MCF 10A (cell line): ENCODE measurements around the gene PAFAH1B2. TPM values are rescaled to one million over a fixed set of nuclear protein-coding genes. Genes with fewer than 3 reads are reported as not detected.

Experiments
- BruUV-seq: library from RNA; stranded (reverse); fragments of 400-500 nt; replicated peaks from 2 replicates; lab custom pipeline; 2021; lab: Mats Ljungman, UMichigan
- CTCF ChIA-PET: fragments of 300-600 bp; sonication (Branson Sonifier 250); formaldehyde crosslinking; extraction: SDS; loops from one replicate; lab custom pipeline; 2021; ENCODE audit warnings: antibody characterized with exemption, inconsistent platforms; lab: Yijun Ruan, JAX
- POLR2A ChIA-PET: fragments of 300-600, 350-650 bp; sonication (Branson Sonifier 250); formaldehyde crosslinking; extraction: SDS; loops from one replicate; lab custom pipeline; 2020; ENCODE audit warnings: antibody characterized with exemption, inconsistent platforms; lab: Yijun Ruan, JAX
- DNase-seq: peaks from one replicate; pipeline ENCODE4 v3.0.0-alpha.2; 2018; ENCODE audit not compliant: unreplicated experiment
- H3K27ac Mint-ChIP-seq: one replicate; pipeline ENCODE4 v1.8.0; 2022; ENCODE audit warnings: mild to moderate bottlenecking, low read depth, mixed read lengths; ENCODE audit not compliant: unreplicated experiment
- H3K27me3 Mint-ChIP-seq: one replicate; pipeline ENCODE4 v1.8.0; 2022; ENCODE audit warnings: mixed read lengths; ENCODE audit not compliant: insufficient read depth, unreplicated experiment
- H3K36me3 Mint-ChIP-seq: one replicate; pipeline ENCODE4 v1.8.0; 2022; ENCODE audit warnings: mild to moderate bottlenecking, moderate library complexity, mixed read lengths; ENCODE audit not compliant: insufficient read depth, unreplicated experiment
- H3K4me1 Mint-ChIP-seq: one replicate; pipeline ENCODE4 v1.8.0; 2022; ENCODE audit warnings: mixed read lengths; ENCODE audit not compliant: insufficient read depth, unreplicated experiment
- H3K4me3 Mint-ChIP-seq: one replicate; pipeline ENCODE4 v1.8.0; 2022; ENCODE audit warnings: mild to moderate bottlenecking, moderate library complexity, mixed read lengths; ENCODE audit not compliant: unreplicated experiment
- H3K9me3 Mint-ChIP-seq: one replicate; pipeline ENCODE4 v1.8.0; 2022; ENCODE audit warnings: mixed read lengths; ENCODE audit not compliant: unreplicated experiment
- CTCF ChIP-seq: fragments of 200-600 bp; IDR thresholded peaks from one replicate; pipeline ENCODE4 v1.8.0; 2022; ENCODE audit warnings: antibody characterized with exemption, mild to moderate bottlenecking; ENCODE audit not compliant: unreplicated experiment
- intact Hi-C: fragments of 100-400 bp; cut with micrococcal nuclease; formaldehyde crosslinking; loops from 2 replicates; pipeline ENCODE4 v1.14.1; 2022
- total RNA-seq: library from RNA; stranded (reverse); gene quantifications from 2 replicates; pipeline ENCODE4 v1.2.3, GENCODE V29; 2022

Gene PAFAH1B2
- total RNA-seq, 1 experiment from 2014 or later: 146 TPM

- Mint-ChIP-seq H3K27ac (no peak overlapping the region), H3K4me1 (no peaks in the 10 kb centered on the region), H3K4me3 (no peak overlapping the region), H3K27me3 (no peaks in the 10 kb centered on the region), H3K36me3 (peaks cover 1% of the 10 kb centered on the region), H3K9me3 (no peaks in the 10 kb centered on the region)
- TF ChIP-seq CTCF: peak; percentile 28
- ChIA-PET CTCF (interaction anchor here (1.1 to 1.5 kb wide), 3 partner anchors 14 to 29 kb away, joined by 3 to 12 read pairs (median 4); no protein-coding TSS in a partner anchor), POLR2A (interaction anchor here (0.6 to 0.9 kb wide), 3 partner anchors 11 to 389 kb away, joined by 3 to 6 read pairs (median 5); no protein-coding TSS in a partner anchor)
- BruUV-seq: no TSS peak
- intact Hi-C loops: no loop called here
- DNase-seq: no peak
Measured at GRCh38 chr11:117197516-117198456, 53.7 kb downstream of the PAFAH1B2 start.

- no peak for TF ChIP-seq CTCF
- Mint-ChIP-seq H3K36me3 (no peaks in the 10 kb centered on the region), H3K27me3 (no peaks in the 10 kb centered on the region), H3K4me3 (peak overlapping the region; percentile 38), H3K4me1 (no peaks in the 10 kb centered on the region), H3K27ac (no peak overlapping the region), H3K9me3 (no peaks in the 10 kb centered on the region)
- no TSS peak for BruUV-seq
- intact Hi-C loops: no loop called here
- ChIA-PET CTCF (no interaction called here), POLR2A (interaction anchor here (0.7 to 0.9 kb wide), 3 partner anchors 19 to 390 kb away, joined by 3 to 6 read pairs (median 3); no protein-coding TSS in a partner anchor)
- DNase-seq: no peak
Measured at GRCh38 chr11:117198613-117199012, 54.5 kb downstream of the PAFAH1B2 start.

- intact Hi-C loops: no loop called here
- Mint-ChIP-seq H3K4me3 (peak within 1 kb of the TSS; percentile 38), H3K9me3 (no peaks in the 10 kb centered on the region), H3K27me3 (no peaks in the 10 kb centered on the region), H3K36me3 (no peaks in the 10 kb centered on the region), H3K4me1 (no peaks in the 10 kb centered on the region), H3K27ac (peak within 1 kb of the TSS; percentile 59)
- peak; percentile 47 for DNase-seq
- ChIA-PET POLR2A (interaction anchor here (0.7 to 0.9 kb wide), 4 partner anchors 32 to 390 kb away, joined by 3 read pairs; partner anchors contain the start of gene PAFAH1B2), CTCF (interaction anchor here (0.6 kb wide), 1 partner anchor 135 kb away, joined by 4 read pairs; no protein-coding TSS in a partner anchor)
- TSS peak; percentile 32 for BruUV-seq
- no peak for TF ChIP-seq CTCF
Measured at GRCh38 chr11:117199053-117199915, 55.2 kb downstream of the PAFAH1B2 start, which contains the start of gene TAGLN. TSS of gene TAGLN (plus strand) at chr11:117199370. CDS start at chr11:117203014, 3,644 bp downstream.
